ENCODE results near the gene NDST1.
"Not testable (repeated sequence)": the region's sequence is repeated elsewhere in the genome, so short reads cannot be mapped to it uniquely, and the experiment has no call there.

NDST1 gene

DNA sequence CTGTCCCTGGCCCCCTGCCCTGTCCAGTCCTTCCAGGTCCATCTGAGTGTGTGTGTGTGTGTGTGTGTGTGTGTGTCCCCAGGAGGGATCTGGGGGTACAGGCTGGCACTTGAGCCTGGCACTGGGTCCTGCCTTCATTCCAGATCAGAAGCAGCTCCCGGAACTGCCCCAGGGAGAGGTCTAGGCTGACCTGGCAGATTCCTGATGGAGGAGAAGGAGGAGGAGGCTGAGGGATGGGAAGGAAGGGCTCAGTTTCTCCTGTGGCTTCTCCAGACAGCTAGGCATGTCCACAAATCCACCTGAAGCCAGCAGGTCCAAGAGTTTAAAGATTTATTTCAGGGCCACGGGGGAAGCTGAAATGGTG, 328 bp downstream of the NDST1 start:
- no peak for DNase-seq (ENCODE audit: low spot score)

DNA sequence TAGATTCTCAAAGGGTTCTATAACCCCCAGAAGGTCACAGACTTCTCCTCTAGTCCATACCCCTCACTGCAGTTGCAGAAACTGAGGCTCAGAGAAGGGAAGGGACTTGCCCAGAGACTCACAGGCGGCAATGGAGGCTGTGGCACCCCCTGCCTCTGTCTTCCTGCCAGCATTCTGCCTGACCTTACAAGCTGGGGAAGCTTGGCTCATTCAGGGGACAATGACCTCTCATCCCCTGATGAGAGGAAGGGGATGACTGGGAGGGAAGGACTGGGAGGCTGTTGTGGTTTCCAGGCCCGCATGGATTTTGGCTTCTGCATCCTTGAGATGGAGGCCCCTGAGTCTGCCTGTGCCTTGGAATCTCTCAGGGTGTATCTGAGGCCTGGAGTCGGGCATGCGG, 897 bp downstream of the NDST1 start:
- DNase-seq (ENCODE audit: low spot score), result no peak

DNA sequence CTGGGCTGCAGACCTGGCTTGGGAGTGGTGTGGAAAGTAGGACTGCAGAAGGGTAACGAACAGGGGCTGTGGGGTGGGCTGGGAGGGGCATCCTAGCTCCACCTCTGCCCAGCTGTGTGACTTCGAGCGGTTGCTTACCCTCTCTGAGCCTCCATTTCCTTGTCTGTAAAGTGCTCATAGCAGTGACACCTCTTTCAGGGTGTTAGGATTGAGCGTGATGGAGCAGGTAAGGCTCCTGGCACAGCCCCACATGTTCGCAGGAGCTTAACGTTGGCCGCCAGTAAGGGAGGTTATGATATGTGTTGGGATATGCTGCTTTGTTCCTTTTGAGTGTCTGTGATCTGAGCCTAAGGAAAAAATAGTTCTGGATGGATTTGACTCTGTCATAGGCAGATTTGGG, 2.1 kb downstream of the NDST1 start:
- DNase-seq (ENCODE audit: low spot score), result no peak

DNA sequence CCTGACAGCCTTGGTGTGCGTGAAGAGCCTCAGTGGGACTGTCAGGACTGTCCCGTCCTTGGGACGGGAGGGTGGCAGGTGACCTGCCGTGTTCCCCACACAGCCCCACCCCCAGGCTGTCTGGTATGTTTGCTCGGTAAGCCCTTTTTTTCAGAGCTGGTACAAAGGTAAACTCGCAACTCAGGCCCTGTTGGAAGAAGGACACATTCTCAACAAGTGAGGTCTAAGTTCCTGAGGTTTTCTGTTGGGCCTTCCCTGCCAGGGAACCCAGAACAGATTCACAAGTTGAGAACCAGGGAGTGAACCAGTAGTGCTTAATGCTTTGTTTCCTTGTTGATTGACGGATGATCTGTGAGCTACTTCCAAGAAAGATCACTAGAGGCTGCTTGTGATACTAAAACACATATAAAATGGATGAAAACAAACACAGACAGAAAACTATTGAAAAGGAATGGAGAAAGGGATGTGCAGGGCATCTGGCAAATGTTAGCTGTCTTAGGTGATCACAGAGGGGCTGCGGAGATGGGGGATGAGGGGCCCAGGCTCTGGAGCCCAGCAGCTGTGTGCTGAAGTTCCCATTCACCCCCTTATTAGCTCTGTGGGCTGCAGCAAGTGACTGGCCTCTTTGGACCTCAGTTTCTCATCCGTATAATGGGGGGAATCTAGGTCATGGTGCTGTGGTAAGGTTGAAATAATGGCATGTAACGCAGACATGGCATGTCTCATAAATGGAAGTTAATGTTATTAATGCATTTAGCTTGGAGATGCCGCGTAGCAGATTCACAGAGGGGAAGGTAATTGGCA, 2.7 kb downstream of the NDST1 start:
- DNase-seq (ENCODE audit: low spot score), result no peak

DNA sequence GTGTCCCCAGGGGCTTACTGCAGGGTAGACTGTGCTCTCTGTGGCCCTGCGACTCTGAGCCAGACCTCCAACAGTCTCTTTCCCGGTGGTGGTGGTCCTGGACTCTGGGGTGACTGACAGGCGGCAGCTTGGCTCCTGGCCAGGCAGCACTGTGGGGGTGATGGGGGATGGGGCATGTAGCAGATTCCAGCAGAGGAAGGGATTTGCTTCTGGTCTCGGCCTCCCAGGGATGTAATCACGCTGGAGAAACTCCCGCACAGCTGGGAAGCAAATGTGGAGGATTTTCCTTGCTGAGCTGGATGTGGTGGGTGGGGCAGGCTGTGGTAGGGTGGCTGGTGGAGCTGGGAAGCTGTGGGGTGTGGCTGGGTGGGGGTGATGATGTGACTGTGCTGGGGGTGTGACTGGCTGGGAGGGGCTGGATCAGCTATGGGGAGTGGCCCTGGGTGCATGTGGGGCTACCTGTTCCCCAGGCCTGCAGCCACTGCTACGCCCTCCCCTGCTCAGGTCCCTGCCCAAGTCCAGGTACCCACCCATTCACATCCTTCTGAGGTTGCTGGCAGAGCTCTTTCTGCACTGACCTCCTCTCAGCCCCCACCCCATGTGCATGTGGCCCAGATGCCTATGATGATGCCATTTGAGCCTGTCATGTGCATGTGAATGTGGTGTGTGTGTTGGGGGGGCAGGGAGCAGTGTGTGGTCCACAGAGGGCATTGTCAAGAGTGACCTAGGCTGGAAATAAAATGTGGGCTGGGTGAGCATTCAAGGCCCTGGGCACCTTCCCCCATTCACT, 3.8 kb downstream of the NDST1 start:
- no peak for DNase-seq (ENCODE audit: low spot score)

DNA sequence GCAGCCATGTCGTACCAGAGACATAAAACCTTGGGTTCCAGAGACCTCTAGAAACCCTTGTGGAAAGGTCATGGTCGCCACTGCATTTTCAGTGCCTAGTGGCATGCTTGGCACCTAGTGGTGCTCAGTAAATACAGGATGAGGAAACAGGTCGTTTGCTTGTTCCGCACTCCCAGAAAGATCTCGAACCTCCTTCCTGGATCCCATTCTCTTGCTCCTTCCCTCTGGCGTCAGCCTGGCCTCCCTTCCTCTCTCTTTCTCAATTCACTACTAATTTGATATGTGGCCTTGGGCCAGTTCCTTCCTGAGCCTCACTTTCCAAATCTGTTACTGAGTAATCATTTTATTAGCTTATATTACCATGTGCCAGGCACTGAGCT, 4.4 kb downstream of the NDST1 start:
- no peak for DNase-seq (ENCODE audit: low spot score)

DNA sequence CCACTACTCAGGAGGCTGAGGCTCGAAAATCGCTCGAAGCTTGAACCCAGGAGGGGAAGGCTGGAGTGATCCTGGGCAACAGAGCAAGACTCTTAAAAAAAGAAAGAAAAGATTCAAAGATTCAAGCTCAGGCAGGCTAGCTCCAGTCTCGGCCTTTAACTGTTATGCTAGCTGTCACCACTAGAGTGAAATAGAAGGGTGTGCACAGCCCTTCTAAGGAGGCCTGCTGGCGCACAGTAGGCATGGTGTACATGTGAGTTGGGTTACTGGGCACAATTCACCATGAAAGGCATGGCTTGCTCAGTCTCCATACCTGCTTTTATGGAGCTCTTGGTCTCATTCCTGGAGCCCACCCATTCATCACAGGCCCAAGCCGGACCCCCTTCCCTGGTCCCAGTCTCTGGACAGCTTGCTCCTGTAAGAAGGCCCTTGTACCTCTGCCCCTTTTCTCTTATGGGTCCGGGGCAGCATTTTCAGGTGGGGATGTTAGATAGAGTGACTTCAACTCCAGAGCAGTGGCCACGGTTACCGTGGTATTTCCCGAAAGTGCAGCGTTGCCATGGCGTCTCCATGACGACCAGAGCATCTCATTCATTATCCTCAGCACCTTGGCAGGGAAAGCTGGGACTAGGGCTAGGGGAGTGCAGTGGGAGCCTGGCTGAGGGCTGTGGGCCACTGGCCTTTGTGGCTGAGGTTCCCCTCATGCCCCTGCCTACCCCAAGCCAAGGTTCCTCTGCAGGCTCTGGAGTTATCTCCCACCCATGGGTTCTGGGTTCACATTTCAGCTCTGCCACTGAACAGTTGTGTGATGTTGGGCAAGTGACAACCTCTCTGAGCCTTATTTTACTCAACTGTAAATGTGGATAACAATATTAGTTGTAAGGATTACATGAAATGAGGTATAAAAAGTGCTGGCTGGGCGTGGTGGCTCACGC, 5.7 kb downstream of the NDST1 start:
- no peak for DNase-seq (ENCODE audit: low spot score)

DNA sequence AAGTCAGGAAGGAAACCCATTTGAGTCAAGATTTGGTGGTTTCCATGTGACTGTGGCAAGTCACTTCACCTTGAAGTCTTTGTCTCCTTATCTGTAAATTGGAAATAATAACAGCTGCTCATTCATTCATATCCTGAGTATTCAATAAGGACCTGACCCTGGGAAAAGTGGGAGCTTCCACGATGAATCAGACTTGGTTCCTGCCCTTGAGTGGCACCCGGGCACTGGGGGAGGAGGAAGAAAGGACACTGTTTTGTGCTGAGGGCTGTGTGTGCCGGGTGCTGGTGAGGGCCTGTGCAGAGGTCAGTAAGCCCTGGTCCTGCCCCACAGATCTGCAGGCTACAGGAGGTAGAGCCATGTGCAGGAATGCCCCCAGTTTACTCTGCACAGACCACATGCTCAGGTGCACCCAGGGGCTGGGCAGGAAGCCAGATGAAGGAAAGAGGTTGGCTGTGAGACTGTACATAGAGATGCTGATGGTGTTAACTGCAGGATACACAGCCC, 6.8 kb downstream of the NDST1 start:
- DNase-seq (ENCODE audit: low spot score), result no peak

DNA sequence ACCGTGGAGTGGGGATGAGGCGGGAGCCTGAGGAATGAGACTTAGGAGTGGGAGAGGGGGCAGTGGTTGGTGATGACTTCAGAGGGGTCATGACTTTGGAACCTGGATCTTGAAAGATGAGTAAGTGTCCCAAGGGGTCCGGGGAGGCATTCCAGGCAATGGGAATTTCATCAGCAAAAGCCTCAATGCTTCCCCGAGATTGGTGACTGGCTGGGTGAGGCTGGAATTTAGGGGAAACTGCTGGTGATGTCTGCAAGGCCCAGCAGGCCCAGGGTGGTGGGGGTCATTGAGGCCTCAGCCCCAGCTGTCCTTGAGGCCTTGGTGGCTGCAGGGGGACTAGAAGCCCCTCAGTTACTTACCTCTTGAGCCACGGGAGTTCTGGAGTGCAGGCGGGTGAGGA, 7.5 kb downstream of the NDST1 start:
- DNase-seq (ENCODE audit: low spot score), result no peak

DNA sequence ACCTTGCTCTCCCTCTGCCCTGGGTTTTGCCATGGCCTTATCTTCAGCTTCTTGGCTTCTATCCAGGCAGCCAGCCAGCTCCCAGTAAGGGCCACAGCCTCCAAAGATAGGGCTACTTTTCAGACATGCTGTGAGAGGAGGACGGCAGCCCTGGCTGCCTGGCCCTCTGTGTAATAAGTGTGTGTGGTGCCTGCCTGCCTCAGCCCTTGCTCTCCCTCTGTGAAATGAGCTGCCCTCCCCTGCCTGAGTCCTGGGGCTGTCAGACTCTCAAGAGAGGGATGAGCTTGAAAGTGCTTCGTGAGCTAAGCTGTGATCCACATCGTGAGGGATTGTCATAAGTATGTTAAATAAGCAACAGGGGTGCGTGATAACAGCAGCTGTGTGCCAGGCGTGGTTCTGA, 8.1 kb downstream of the NDST1 start:
- no peak for DNase-seq (ENCODE audit: low spot score)

DNA sequence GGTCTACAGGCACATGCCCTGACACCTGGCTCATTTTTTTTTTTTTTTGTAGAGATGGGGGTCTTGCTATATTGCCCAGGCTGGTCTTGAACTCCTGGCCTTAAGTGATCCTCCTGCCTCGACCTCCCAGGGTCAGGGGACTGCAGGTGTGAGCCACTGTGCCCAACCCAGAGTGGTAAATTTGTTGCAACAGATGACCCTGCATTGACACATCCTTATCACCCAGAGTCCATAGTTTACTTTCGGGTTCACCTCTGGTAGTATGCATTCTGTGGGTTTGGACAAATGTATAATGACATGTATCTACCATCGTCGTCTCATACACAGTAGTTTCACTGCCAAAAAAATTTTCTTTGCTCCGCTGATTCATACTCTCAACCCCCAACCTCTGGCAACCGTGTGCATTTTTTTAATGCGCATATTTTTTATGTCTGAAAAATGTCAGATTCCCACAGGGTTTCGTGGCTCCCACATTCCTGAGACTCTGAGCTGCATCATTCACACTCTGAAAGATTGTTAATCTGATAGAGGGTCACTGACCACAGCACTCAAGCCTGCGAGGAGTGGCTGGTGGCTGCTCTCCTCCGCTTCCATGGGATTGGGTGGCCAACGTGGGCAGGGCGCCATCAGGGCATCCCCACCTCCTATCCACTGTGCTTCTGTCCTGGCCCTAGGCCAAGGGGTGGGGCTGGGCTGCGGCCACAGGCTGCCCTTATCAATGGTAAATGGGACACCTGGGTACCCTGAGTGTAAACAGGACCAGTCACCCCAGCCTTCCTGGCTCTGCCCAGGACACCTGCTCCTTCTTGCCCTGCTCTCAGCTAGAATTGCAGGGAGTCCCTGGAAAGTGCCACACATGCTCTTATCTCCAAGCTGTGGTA, 9.6 kb downstream of the NDST1 start:
- no peak for DNase-seq (ENCODE audit: low spot score)

DNA sequence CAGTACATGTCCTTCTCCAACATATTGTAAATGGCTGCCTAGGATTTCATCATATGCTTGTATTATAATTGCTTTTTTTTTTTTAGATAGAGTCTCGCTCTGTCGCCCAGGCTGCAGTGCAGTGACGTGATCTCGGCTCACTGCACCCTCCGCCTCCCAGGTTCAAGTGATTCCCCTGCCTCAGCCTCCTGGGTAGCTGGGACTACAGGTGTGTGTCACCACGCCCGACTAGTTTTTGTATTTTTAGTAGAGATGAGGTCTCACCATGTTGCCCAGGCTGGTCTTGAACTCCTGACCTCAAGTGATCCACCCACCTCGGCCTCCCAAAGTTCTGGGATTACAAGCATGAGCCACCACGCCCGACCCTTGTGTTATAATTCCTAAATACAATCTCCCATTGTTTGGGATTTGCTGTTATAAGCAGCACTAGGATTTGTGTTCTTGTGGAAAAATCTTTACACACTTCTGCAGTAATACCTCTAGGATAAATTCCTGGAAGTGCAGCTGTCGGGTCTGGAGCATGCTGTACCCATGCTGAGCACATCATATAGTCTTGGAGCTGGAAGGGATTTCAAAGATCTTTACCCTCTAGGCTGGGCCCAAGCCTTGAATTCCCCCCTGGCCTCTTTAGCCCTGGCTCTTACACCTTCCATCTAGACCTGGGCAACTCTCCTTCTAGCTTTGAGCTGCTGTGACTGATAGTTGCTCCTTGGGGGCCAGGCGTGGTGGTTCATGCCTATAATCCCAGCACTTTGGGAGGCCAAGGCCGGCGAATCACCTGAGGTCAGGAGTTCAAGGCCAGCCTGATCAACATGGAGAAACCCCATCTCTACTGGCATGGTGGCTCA, 11.0 kb downstream of the NDST1 start:
- not testable (repeated sequence) for DNase-seq (ENCODE audit: low spot score)

DNA sequence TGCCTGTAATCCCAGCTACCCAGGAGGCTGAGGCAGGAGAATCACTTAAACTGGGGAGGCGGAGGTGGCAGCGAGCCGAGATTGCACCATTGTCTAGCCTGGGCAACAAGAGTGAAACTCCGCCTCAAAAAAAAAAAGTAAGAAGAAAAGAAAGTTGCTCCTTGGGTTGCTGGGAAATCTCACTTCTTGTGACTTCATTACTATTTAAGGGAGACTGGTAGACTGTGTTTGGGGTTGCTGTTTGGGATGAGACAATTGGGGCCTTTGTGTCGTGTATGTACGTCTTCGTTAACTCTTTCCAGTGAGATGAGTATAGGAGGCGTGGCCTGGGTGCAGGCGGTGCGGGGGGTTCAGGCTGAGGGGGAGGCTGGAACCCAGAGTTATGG, 11.6 kb downstream of the NDST1 start:
- no peak for DNase-seq (ENCODE audit: low spot score)

DNA sequence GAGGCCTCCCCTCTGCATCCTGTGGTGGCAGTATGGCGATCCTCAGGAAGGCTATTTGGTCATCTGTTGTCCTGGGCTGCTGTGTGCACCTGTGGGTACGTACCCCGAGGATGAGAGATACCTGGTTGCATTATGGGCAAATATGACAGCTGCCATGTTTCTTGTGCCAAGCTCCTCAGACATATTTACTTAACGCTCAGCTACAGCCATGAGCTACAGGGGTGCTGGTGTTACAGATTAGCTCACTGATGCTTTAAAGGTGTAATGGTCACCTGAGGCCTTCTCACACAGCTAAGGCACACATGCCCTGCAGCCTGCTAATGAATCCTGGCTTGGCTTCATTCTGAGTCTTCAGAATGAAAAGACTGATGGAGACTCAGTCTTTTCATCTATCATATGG, 12.0 kb downstream of the NDST1 start:
- no peak for DNase-seq (ENCODE audit: low spot score)

DNA sequence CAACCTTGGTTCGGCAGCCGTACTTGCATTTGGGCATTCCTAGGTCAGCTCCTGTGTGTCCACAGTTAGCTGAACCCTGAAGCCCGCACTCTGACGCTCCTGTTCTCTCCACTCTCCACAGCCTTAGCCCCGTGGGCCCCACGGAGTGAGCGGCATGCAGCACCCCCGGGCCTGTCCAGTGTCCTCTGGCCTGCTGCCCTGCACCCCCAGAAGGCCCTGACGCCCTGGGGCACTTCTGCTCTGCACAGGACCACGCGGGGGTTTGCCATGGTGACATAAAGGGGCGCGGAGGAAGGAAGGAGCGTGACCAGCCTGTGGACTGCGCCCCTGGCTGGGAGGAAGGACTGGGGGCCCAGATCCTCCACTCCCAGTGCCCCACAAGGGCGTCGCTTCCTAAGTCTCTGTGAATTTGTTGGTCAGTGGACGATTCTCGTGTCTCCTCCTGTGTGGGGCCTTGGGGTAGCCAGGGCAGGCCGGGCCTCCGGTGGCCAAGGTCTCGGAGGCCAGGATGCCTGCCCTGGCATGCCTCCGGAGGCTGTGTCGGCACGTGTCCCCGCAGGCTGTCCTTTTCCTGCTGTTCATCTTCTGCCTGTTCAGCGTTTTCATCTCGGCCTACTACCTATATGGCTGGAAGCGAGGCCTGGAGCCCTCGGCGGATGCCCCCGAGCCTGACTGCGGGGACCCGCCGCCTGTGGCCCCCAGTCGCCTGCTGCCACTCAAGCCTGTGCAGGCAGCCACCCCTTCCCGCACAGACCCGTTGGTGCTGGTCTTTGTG, 13.0 kb downstream of the NDST1 start:
- DNase-seq (ENCODE audit: low spot score), result no peak

DNA sequence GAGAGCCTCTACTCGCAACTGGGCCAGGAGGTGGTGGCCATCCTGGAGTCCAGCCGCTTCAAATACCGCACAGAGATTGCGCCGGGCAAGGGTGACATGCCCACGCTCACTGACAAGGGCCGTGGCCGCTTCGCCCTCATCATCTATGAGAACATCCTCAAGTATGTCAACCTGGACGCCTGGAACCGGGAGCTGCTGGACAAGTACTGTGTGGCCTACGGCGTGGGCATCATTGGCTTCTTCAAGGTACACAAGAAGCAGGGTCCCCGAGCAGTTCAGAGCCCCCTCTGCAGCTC, 13.5 kb downstream of the NDST1 start:
- no peak for DNase-seq (ENCODE audit: low spot score)

DNA sequence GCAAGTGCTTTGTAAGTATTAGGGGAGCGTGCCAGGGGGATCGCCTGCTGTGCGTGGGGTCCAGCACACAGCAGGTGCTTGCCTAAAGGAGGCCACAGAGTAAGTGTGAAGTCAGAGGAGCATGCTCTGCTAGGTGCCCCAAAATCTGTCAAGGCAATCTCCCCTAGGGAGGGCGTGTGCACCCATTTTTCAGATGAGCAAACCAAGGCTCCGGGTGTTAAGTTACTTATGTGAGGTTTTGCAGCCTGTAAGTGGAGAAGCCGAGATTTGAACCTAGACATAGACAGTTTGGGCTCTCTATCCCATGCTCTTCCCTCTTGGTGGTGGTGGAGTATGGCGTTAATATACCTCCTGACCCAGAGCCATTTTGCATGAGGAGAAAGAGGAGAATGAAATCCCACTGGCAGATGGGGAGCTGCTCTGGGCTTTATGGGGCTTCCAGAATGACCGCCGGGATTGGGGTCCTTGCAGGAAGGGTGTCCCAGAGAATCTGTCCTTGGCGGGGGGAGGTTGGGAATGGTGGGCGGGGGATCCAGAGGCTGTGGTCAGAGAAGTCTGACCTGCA, 14.1 kb downstream of the NDST1 start:
- DNase-seq (ENCODE audit: low spot score), result no peak

DNA sequence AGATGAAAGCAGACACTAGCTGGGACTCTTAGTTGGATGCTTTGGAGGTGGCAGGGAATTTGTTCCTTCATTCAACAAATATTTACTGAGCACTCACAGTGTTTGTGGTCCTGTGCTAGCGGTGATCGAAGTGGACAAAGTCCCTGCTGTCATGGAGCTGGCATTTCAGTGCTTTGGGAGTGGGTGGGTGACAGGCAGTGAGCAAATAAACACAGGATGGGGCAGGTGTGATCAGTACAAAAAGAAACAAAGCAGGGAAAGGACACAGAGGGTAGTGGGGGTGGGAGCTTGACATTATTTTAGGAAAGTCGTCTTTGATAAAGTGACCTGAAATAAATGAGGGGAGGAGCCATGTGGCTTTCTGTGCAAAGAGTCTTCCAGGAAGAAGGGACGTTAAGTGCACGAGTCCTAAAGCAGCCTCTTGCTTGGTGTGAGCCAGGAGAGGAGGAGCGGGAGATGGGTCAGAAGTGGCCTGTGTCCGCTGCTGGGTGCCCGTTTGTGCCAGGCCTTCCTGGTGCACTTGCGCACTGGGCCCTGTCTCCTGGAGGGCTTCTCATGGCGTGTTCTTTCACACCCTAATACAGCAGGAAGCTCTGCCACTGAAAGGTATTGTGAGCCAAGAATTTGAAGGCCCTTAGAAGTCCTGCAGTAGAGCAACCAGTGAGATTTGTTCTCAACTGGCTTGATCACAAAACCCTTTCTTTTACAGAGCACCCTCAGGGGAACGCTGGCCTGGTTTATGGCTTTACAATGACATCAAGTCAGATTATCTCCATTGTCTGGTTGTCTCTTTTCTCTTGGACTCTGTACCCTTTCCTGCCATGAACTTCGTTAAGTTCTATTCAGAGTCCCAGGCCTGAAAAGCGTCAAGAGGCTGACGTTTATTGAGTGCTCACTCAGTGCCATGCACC, 14.8 kb downstream of the NDST1 start:
- DNase-seq (ENCODE audit: low spot score), result no peak

Measured in CD4-positive, alpha-beta T cell treated with Interleukin-15 for 4 hours (primary cell).